Measurements from ENCODE around the gene SPEG.

- TF ChIP-seq, protein P1, sequence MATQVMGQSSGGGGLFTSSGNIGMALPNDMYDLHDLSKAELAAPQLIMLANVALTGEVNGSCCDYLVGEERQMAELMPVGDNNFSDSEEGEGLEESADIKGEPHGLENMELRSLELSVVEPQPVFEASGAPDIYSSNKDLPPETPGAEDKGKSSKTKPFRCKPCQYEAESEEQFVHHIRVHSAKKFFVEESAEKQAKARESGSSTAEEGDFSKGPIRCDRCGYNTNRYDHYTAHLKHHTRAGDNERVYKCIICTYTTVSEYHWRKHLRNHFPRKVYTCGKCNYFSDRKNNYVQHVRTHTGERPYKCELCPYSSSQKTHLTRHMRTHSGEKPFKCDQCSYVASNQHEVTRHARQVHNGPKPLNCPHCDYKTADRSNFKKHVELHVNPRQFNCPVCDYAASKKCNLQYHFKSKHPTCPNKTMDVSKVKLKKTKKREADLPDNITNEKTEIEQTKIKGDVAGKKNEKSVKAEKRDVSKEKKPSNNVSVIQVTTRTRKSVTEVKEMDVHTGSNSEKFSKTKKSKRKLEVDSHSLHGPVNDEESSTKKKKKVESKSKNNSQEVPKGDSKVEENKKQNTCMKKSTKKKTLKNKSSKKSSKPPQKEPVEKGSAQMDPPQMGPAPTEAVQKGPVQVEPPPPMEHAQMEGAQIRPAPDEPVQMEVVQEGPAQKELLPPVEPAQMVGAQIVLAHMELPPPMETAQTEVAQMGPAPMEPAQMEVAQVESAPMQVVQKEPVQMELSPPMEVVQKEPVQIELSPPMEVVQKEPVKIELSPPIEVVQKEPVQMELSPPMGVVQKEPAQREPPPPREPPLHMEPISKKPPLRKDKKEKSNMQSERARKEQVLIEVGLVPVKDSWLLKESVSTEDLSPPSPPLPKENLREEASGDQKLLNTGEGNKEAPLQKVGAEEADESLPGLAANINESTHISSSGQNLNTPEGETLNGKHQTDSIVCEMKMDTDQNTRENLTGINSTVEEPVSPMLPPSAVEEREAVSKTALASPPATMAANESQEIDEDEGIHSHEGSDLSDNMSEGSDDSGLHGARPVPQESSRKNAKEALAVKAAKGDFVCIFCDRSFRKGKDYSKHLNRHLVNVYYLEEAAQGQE (IDR thresholded peaks at IDR 0.05; ENCODE audit: low read depth): no peak
- TF ChIP-seq TAF1 (IDR thresholded peaks at IDR 0.05; ENCODE audit: low read depth): no peak
- TF ChIP-seq YY1 (IDR thresholded peaks at IDR 0.05; ENCODE audit: low read depth): no peak
- TF ChIP-seq EP300 (IDR thresholded peaks at IDR 0.05; ENCODE audit: borderline replicate concordance): no peak
- no peak for TF ChIP-seq RAD21 (IDR thresholded peaks at IDR 0.05; ENCODE audit: low read depth)
- no peak for TF ChIP-seq EGR1 (IDR thresholded peaks at IDR 0.05)
- TF ChIP-seq CEBPB (IDR thresholded peaks at IDR 0.05): no peak
- TF ChIP-seq, protein P2, sequence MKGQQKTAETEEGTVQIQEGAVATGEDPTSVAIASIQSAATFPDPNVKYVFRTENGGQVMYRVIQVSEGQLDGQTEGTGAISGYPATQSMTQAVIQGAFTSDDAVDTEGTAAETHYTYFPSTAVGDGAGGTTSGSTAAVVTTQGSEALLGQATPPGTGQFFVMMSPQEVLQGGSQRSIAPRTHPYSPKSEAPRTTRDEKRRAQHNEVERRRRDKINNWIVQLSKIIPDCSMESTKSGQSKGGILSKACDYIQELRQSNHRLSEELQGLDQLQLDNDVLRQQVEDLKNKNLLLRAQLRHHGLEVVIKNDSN (IDR thresholded peaks at IDR 0.05): no peak
- TF ChIP-seq FOXM1 (IDR thresholded peaks at IDR 0.05; ENCODE audit: borderline replicate concordance, low read depth): no peak
Measured at GRCh38 chr2:219444566-219445091, 10.0 kb downstream of the SPEG start.
